Right lobe of liver (tissue), 4 donors: ENCODE data around the gene RGS14.

Experiments
- CTCF ChIP-seq, 4 donors: fragments of 200-600 bp in 3 of 4; fragments of 450-650 bp in 1 of 4; IDR thresholded peaks; one replicate each; pipeline versions ENCODE4 v1.5.1 to v1.8.0; 2016 to 2022; ENCODE audit warnings: antibody characterized with exemption in 4 of 4, mild to moderate bottlenecking in 2 of 4
- POLR2A ChIP-seq: fragments of 450-650 bp; IDR thresholded peaks from one replicate; pipeline ENCODE4 v1.6.1; 2017; ENCODE audit warnings: antibody characterized with exemption, mild to moderate bottlenecking
- donor health status: DM: no; HTN: no; CAD: no.
- donor health status: DM: no; HTN: no; CAD: no.
- donor health status: DM: no; HTN: yes; CAD: no.

GRCh38 chr5:177369645-177370440 lies 12.1 kb downstream of the RGS14 start:
- TF ChIP-seq CTCF (IDR thresholded peaks at IDR 0.05): no peak
- TF ChIP-seq POLR2A: no peak
